SK-N-MC (cell line): ENCODE measurements around the gene GPR137B.

ENCODE experiments used
- EZH2 ChIP-seq: fragments of 200-600 bp; sonication (generic); IDR thresholded peaks from one replicate; pipeline ENCODE4 v1.6.1; 2017; ENCODE audit warnings: antibody characterized with exemption
- FOXP2 ChIP-seq: optimal IDR thresholded peaks from 2 replicates; pipeline ENCODE3; 2011; ENCODE audit warnings: mild to moderate bottlenecking, moderate library complexity; ENCODE audit not compliant: insufficient read depth; ENCODE audit errors: extremely low read length, control extremely low read depth
- POLR2AphosphoS5 ChIP-seq: IDR thresholded peaks from 2 replicates; pipeline ENCODE4 v1.6.1; 2012; ENCODE audit warnings: mild to moderate bottlenecking, low read depth, low read length, borderline replicate concordance

DNA sequence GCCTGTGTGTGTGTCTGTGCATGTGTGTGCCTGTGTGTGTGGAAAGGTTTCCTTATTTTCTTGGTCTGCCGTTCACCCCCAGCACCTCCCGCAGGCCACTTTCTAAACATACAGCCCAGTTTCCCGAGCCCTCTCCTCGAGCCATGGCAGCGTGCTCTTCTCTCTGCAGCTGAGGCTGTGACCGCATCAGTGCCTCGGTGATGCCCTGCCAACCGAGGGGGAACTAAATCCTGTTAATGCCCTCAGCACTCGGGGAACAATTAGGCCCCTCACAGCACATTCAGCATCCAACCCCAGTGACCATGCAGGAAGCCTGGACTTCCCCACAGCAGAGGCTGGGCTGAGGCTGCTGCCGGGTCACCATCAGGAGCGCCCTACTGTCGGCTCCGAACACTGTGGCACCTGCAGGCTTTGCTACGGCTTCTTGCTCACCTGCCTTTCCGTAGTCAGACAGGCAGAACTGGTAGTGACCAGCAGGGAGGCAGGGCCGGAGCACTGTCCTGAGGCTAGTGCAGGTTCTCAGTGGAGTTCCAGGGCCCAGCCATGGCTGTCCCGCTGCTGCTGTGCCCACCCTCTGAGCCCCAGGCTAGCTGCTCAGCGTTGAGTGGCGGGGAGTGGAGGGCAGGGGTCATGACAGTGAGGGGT, 8.1 kb downstream of the GPR137B start:
- TF ChIP-seq EZH2: no peak
- TF ChIP-seq POLR2AphosphoS5: no peak
- no peak for TF ChIP-seq FOXP2
